Panc1 (cell line): Measurements from ENCODE around the gene MDFIC2. TPM values are rescaled to one million over a fixed set of nuclear protein-coding genes. Genes with fewer than 3 reads are reported as not detected.

Source experiments
- ATAC-seq: fragments of 200-7000 bp; cut with Tn5 transposase; 2 replicates; pipeline ENCODE4 v1.9.1; 2020; ENCODE audit warnings: mild to moderate bottlenecking, moderate library complexity
- BruUV-seq: library from RNA; stranded (reverse); fragments of 400-500 nt; replicated peaks from 2 replicates; lab custom pipeline; 2021; lab: Mats Ljungman, UMichigan
- CTCF ChIA-PET: fragments of 300-600 bp; sonication (Branson Sonifier 250); formaldehyde crosslinking; loops from one replicate; lab custom pipeline; 2022; ENCODE audit warnings: antibody characterized with exemption; lab: Charles Lee
- POLR2A ChIA-PET: fragments of 300-600 bp; sonication (Branson Sonifier 250); formaldehyde crosslinking; loops from one replicate; lab custom pipeline; 2022; ENCODE audit warnings: antibody characterized with exemption; lab: Charles Lee
- DNase-seq: peaks from one replicate; pipeline ENCODE4 v3.0.0-alpha.2; 2010; ENCODE audit warnings: low read depth, low spot score
- H3K27ac ChIP-seq: 2 replicates; pipeline ENCODE4 v1.5.1; 2011; ENCODE audit warnings: mild to moderate bottlenecking, low read length, inconsistent platforms
- H3K27me3 ChIP-seq: fragments of 200-500 bp; sonication (Bioruptor generic); 2 replicates; pipeline ENCODE4 v1.6.0; 2014; ENCODE audit warnings: low read length, inconsistent platforms; ENCODE audit not compliant: control insufficient read depth, insufficient read depth
- H3K36me3 ChIP-seq: fragments of 200-500 bp; sonication (Bioruptor generic); 2 replicates; pipeline ENCODE4 v1.5.1; 2014; ENCODE audit warnings: inconsistent platforms, mild to moderate bottlenecking, low read length, moderate library complexity; ENCODE audit not compliant: control insufficient read depth, insufficient read depth
- H3K4me1 ChIP-seq: 2 replicates; pipeline ENCODE4 v1.5.1; 2011; ENCODE audit warnings: inconsistent platforms, mild to moderate bottlenecking, low read length, moderate library complexity; ENCODE audit not compliant: control insufficient read depth, insufficient read depth
- H3K4me3 ChIP-seq, 2 experiments: 2 replicates each; pipeline ENCODE4 v1.5.1; 2011 to 2012; ENCODE audit warnings: low read depth in 2 of 2, low read length in 2 of 2, mild to moderate bottlenecking in 2 of 2, inconsistent platforms in 1 of 2, moderate library complexity in 1 of 2
- H3K9me3 ChIP-seq: fragments of 200-500 bp; sonication (Bioruptor generic); 2 replicates; pipeline ENCODE4 v1.5.1; 2014; ENCODE audit warnings: low read depth, mild to moderate bottlenecking, inconsistent platforms, low read length, moderate library complexity; ENCODE audit not compliant: control insufficient read depth, insufficient read depth
- CTCF ChIP-seq: fragments of 450-650 bp; IDR thresholded peaks from 2 replicates; pipeline ENCODE4 v1.5.1; 2017; ENCODE audit warnings: mild to moderate bottlenecking
- POLR2AphosphoS5 ChIP-seq: IDR thresholded peaks from 2 replicates; pipeline ENCODE4 v1.6.1; 2012; ENCODE audit warnings: mild to moderate bottlenecking, low read depth, low read length, moderate library complexity
- REST ChIP-seq, 2 experiments: IDR thresholded peaks; 2 replicates each; pipeline ENCODE4 v1.6.1; 2011 to 2012; ENCODE audit warnings: low read depth in 2 of 2, control low read depth in 1 of 2, low read length in 1 of 2, mild to moderate bottlenecking in 1 of 2, moderate library complexity in 1 of 2; ENCODE audit not compliant: insufficient read depth in 1 of 2
- SIN3A ChIP-seq: IDR thresholded peaks from 2 replicates; pipeline ENCODE4 v1.6.1; 2012; ENCODE audit warnings: low read depth, mild to moderate bottlenecking, low read length, moderate library complexity, borderline replicate concordance; ENCODE audit not compliant: insufficient read depth
- TCF7L2 ChIP-seq: IDR thresholded peaks from 2 replicates; pipeline ENCODE4 v1.6.1; 2011; ENCODE audit warnings: mild to moderate bottlenecking, low read depth, low read length, inconsistent platforms
- in situ Hi-C: cut with HindIII; loops from 2 replicates; pipeline ENCODE4 v1.10.0; 2016; ENCODE audit warnings: low sequenced_read_pairs, low pct_unique_long_range_greater_than_20kb
- intact Hi-C: fragments of 100-400 bp; cut with micrococcal nuclease; formaldehyde crosslinking; loops from one replicate; pipeline ENCODE4 v1.10.0; 2022; ENCODE audit not compliant: unreplicated experiment
- total RNA-seq: library from RNA; stranded (reverse); gene quantifications from one replicate; pipeline ENCODE4 v1.2.1, GENCODE V29; 2021; ENCODE audit not compliant: unreplicated experiment

Gene MDFIC2
- total RNA-seq, 1 experiment from 2014 or later, result not detected

GRCh38 chr3:70186221-70186620 lies 126.2 kb downstream of the MDFIC2 start:
- no peak overlapping the region for H3K27ac ChIP-seq
- CTCF ChIA-PET, result no interaction called here
- intact Hi-C loops (no loop called here), in situ Hi-C loops (no loop called here)
- H3K4me1 ChIP-seq, result no peaks in the 10 kb centered on the region
- POLR2A ChIA-PET, result no interaction called here
- H3K9me3 ChIP-seq, result no peaks in the 10 kb centered on the region
- no TSS peak for BruUV-seq
- no peak overlapping the region for H3K4me3 ChIP-seq
- no peaks in the 10 kb centered on the region for H3K27me3 ChIP-seq
- TF ChIP-seq POLR2AphosphoS5 (no peak), CTCF (no peak), SIN3A (no peak), REST (IDR thresholded peaks at IDR 0.05; ENCODE audit: insufficient read depth in 1 of 2, low read depth in 2 of 2, low read length in 1 of 2) (no peak), TCF7L2 (no peak)
- ATAC-seq (no peak), DNase-seq (no peak)
- no peaks in the 10 kb centered on the region for H3K36me3 ChIP-seq

- no peak for ATAC-seq
- DNase-seq, result no peak
- POLR2A ChIA-PET, result no interaction called here
- Histone ChIP-seq H3K9me3 (no peaks in the 10 kb centered on the region), H3K27me3 (no peaks in the 10 kb centered on the region), H3K36me3 (no peaks in the 10 kb centered on the region), H3K4me1 (no peaks in the 10 kb centered on the region), H3K27ac (no peak overlapping the region), H3K4me3 (no peak overlapping the region)
- CTCF ChIA-PET, result no interaction called here
- in situ Hi-C loops, result no loop called here
- no peak for TF ChIP-seq REST (IDR thresholded peaks at IDR 0.05; ENCODE audit: insufficient read depth in 1 of 2, low read depth in 2 of 2, low read length in 1 of 2)
- TF ChIP-seq TCF7L2, result no peak
- no peak for TF ChIP-seq SIN3A
- TF ChIP-seq POLR2AphosphoS5, result no peak
- no peak for TF ChIP-seq CTCF
- intact Hi-C loops, result no loop called here
- BruUV-seq, result no TSS peak
Measured at GRCh38 chr3:70185661-70186060, 126.8 kb downstream of the MDFIC2 start.
